Measurements from ENCODE around the gene SEMA3G.

SEMA3G gene

GRCh38 chr3:52441772-52442332 lies 3.1 kb downstream of the SEMA3G start:
- H3K27me3 Mint-ChIP-seq (ENCODE audit: low read depth) = no peaks in the 10 kb centered on the region
- no peak overlapping the region for H3K4me3 Mint-ChIP-seq
- H3K27ac Mint-ChIP-seq = no peak overlapping the region
- H3K36me3 Mint-ChIP-seq (ENCODE audit: low read depth) = no peaks in the 10 kb centered on the region
- no peaks in the 10 kb centered on the region for H3K9me3 Mint-ChIP-seq
- DNase-seq (ENCODE audit: low spot score) = no peak
- peaks cover 7% of the 10 kb centered on the region for H3K4me1 Mint-ChIP-seq (ENCODE audit: low read depth)

GRCh38 chr3:52441091-52441771 lies 3.7 kb downstream of the SEMA3G start:
- Mint-ChIP-seq H3K27ac (no peak overlapping the region), H3K27me3 (ENCODE audit: low read depth) (no peaks in the 10 kb centered on the region), H3K4me1 (ENCODE audit: low read depth) (peaks cover 6% of the 10 kb centered on the region), H3K9me3 (no peaks in the 10 kb centered on the region), H3K4me3 (no peak overlapping the region), H3K36me3 (ENCODE audit: low read depth) (no peaks in the 10 kb centered on the region)
- DNase-seq (ENCODE audit: low spot score) = no peak

GRCh38 chr3:52440671-52441070 lies 4.2 kb downstream of the SEMA3G start:
- no peaks in the 10 kb centered on the region for H3K27me3 Mint-ChIP-seq (ENCODE audit: low read depth)
- H3K36me3 Mint-ChIP-seq (ENCODE audit: low read depth) = no peaks in the 10 kb centered on the region
- peaks cover 6% of the 10 kb centered on the region for H3K4me1 Mint-ChIP-seq (ENCODE audit: low read depth)
- no peak overlapping the region for H3K27ac Mint-ChIP-seq
- H3K9me3 Mint-ChIP-seq = no peaks in the 10 kb centered on the region
- H3K4me3 Mint-ChIP-seq = no peak overlapping the region
- DNase-seq (ENCODE audit: low spot score) = no peak

GRCh38 chr3:52440249-52440551 lies 4.7 kb downstream of the SEMA3G start:
- no peak overlapping the region for H3K4me3 Mint-ChIP-seq

GRCh38 chr3:52439426-52440248 lies 5.3 kb downstream of the SEMA3G start:
- peaks cover 2% of the 10 kb centered on the region for H3K4me1 Mint-ChIP-seq (ENCODE audit: low read depth)
- no peak for DNase-seq (ENCODE audit: low spot score)
- no peaks in the 10 kb centered on the region for H3K27me3 Mint-ChIP-seq (ENCODE audit: low read depth)
- H3K27ac Mint-ChIP-seq = no peak overlapping the region
- no peaks in the 10 kb centered on the region for H3K9me3 Mint-ChIP-seq
- no peak overlapping the region for H3K4me3 Mint-ChIP-seq
- no peaks in the 10 kb centered on the region for H3K36me3 Mint-ChIP-seq (ENCODE audit: low read depth)

More at GRCh38 chr3:52440249-52440551, 4.7 kb downstream of the SEMA3G start:
- Mint-ChIP-seq H3K27ac (no peak overlapping the region), H3K27me3 (ENCODE audit: low read depth) (no peaks in the 10 kb centered on the region), H3K4me1 (ENCODE audit: low read depth) (peaks cover 4% of the 10 kb centered on the region), H3K9me3 (no peaks in the 10 kb centered on the region), H3K36me3 (ENCODE audit: low read depth) (no peaks in the 10 kb centered on the region)
- DNase-seq (ENCODE audit: low spot score) = no peak

- Mint-ChIP-seq H3K36me3 (ENCODE audit: low read depth) (no peaks in the 10 kb centered on the region), H3K9me3 (no peaks in the 10 kb centered on the region), H3K27ac (no peak overlapping the region), H3K27me3 (ENCODE audit: low read depth) (no peaks in the 10 kb centered on the region), H3K4me1 (ENCODE audit: low read depth) (no peaks in the 10 kb centered on the region), H3K4me3 (no peak overlapping the region)
- no peak for DNase-seq (ENCODE audit: low spot score)
These were observed 6.1 kb downstream of the SEMA3G start for GRCh38 chr3:52438579-52439425.

GRCh38 chr3:52438104-52438376 lies 6.9 kb downstream of the SEMA3G start:
- Mint-ChIP-seq H3K27ac (no peak overlapping the region), H3K4me3 (no peak overlapping the region), H3K36me3 (ENCODE audit: low read depth) (no peaks in the 10 kb centered on the region), H3K4me1 (ENCODE audit: low read depth) (peaks cover 2% of the 10 kb centered on the region), H3K27me3 (ENCODE audit: low read depth) (no peaks in the 10 kb centered on the region), H3K9me3 (no peaks in the 10 kb centered on the region)
- DNase-seq (ENCODE audit: low spot score) = no peak

- no peaks in the 10 kb centered on the region for H3K36me3 Mint-ChIP-seq (ENCODE audit: low read depth)
- no peak for DNase-seq (ENCODE audit: low spot score)
- peaks cover 4% of the 10 kb centered on the region for H3K4me1 Mint-ChIP-seq (ENCODE audit: low read depth)
- no peaks in the 10 kb centered on the region for H3K27me3 Mint-ChIP-seq (ENCODE audit: low read depth)
- H3K4me3 Mint-ChIP-seq = no peak overlapping the region
- H3K9me3 Mint-ChIP-seq = no peaks in the 10 kb centered on the region
- H3K27ac Mint-ChIP-seq = no peak overlapping the region
These were observed 7.4 kb downstream of the SEMA3G start for GRCh38 chr3:52437326-52438103.

- Mint-ChIP-seq H3K36me3 (ENCODE audit: low read depth) (no peaks in the 10 kb centered on the region), H3K27me3 (ENCODE audit: low read depth) (no peaks in the 10 kb centered on the region), H3K9me3 (no peaks in the 10 kb centered on the region), H3K4me3 (no peak overlapping the region), H3K4me1 (ENCODE audit: low read depth) (peaks cover 4% of the 10 kb centered on the region), H3K27ac (no peak overlapping the region)
- DNase-seq (ENCODE audit: low spot score) = no peak
These were observed 8.3 kb downstream of the SEMA3G start for GRCh38 chr3:52436500-52437149.

- no peaks in the 10 kb centered on the region for H3K9me3 Mint-ChIP-seq
- no peak overlapping the region for H3K4me3 Mint-ChIP-seq
- no peak for DNase-seq (ENCODE audit: low spot score)
- no peaks in the 10 kb centered on the region for H3K27me3 Mint-ChIP-seq (ENCODE audit: low read depth)
- no peaks in the 10 kb centered on the region for H3K36me3 Mint-ChIP-seq (ENCODE audit: low read depth)
- H3K4me1 Mint-ChIP-seq (ENCODE audit: low read depth) = peaks cover 4% of the 10 kb centered on the region
- no peak overlapping the region for H3K27ac Mint-ChIP-seq
These were observed 9.4 kb downstream of the SEMA3G start for GRCh38 chr3:52435246-52436101.

GRCh38 chr3:52434491-52435115 lies 10.3 kb downstream of the SEMA3G start:
- Mint-ChIP-seq H3K4me1 (ENCODE audit: low read depth) (peaks cover 4% of the 10 kb centered on the region), H3K4me3 (no peak overlapping the region), H3K27me3 (ENCODE audit: low read depth) (no peaks in the 10 kb centered on the region), H3K36me3 (ENCODE audit: low read depth) (no peaks in the 10 kb centered on the region), H3K9me3 (no peaks in the 10 kb centered on the region), H3K27ac (no peak overlapping the region)
- DNase-seq (ENCODE audit: low spot score) = no peak

- peaks cover 4% of the 10 kb centered on the region for H3K4me1 Mint-ChIP-seq (ENCODE audit: low read depth)
These were observed 10.9 kb downstream of the SEMA3G start for GRCh38 chr3:52433996-52434479.

More at GRCh38 chr3:52433996-52434479, 10.9 kb downstream of the SEMA3G start:
- Mint-ChIP-seq H3K4me3 (no peak overlapping the region), H3K36me3 (ENCODE audit: low read depth) (no peaks in the 10 kb centered on the region), H3K9me3 (no peaks in the 10 kb centered on the region), H3K27me3 (ENCODE audit: low read depth) (peaks cover 1% of the 10 kb centered on the region), H3K27ac (no peak overlapping the region)
- no peak for DNase-seq (ENCODE audit: low spot score)

Data from T-helper 2 cell treated with Interferon-gamma antibody and Interleukin-4, amounts not matched to agents 5 μg/mL and 100 μg/mL, for 36 hours (primary cell).